Astrocyte (in vitro differentiated cells and primary cell): ENCODE data around the gene GJA4. TPM values are rescaled to one million over a fixed set of nuclear protein-coding genes. Genes with fewer than 3 reads are reported as not detected.
"Not testable (repeated sequence)": the region's sequence is repeated elsewhere in the genome, so short reads cannot be mapped to it uniquely, and the experiment has no call there.

ENCODE experiments used
- DNase-seq: peaks from one replicate; pipeline ENCODE4 v3.0.0-alpha.2; 2010; ENCODE audit warnings: low read depth
- FAIRE-seq: peaks from 2 replicates; lab custom pipeline; 2011; peaks lifted over from hg19 to GRCh38; lab: Jason Lieb, UNC
- H2AFZ ChIP-seq: 2 replicates; pipeline ENCODE4 v1.6.0; 2012; ENCODE audit warnings: low read depth, low read length, inconsistent platforms
- H3K27ac ChIP-seq: 2 replicates; pipeline ENCODE4 v1.5.1; 2011; ENCODE audit warnings: low read depth, low read length, inconsistent platforms
- H3K27me3 ChIP-seq: 2 replicates; pipeline ENCODE4 v1.6.0; 2011; ENCODE audit warnings: low read length, inconsistent platforms; ENCODE audit not compliant: insufficient read depth
- H3K36me3 ChIP-seq: 2 replicates; pipeline ENCODE4 v1.5.1; 2011; ENCODE audit warnings: low read length, inconsistent platforms; ENCODE audit not compliant: insufficient read depth
- H3K4me1 ChIP-seq: 2 replicates; pipeline ENCODE4 v1.5.1; 2011; ENCODE audit warnings: low read length, inconsistent platforms; ENCODE audit not compliant: insufficient read depth
- H3K4me2 ChIP-seq: 2 replicates; pipeline ENCODE4 v1.6.0; 2012; ENCODE audit warnings: low read length, inconsistent platforms
- H3K4me3 ChIP-seq: 2 replicates; pipeline ENCODE4 v1.5.1; 2011; ENCODE audit warnings: low read depth, mild to moderate bottlenecking, low read length, inconsistent platforms; ENCODE audit not compliant: insufficient read depth
- H3K79me2 ChIP-seq: 2 replicates; pipeline ENCODE4 v1.6.0; 2012; ENCODE audit warnings: mild to moderate bottlenecking, low read length, inconsistent platforms; ENCODE audit not compliant: insufficient read depth
- H3K9ac ChIP-seq: 2 replicates; pipeline ENCODE4 v1.6.0; 2012; ENCODE audit warnings: mild to moderate bottlenecking, low read length, inconsistent platforms
- H3K9me3 ChIP-seq: 2 replicates; pipeline ENCODE4 v1.5.1; 2012; ENCODE audit warnings: low read depth, mild to moderate bottlenecking, low read length, inconsistent platforms; ENCODE audit not compliant: insufficient read depth
- H4K20me1 ChIP-seq: 2 replicates; pipeline ENCODE4 v1.6.0; 2012; ENCODE audit warnings: low read length, inconsistent platforms; ENCODE audit not compliant: insufficient read depth
- H3K27ac Mint-ChIP-seq: one replicate; pipeline ENCODE4 v1.8.0; 2021; ENCODE audit warnings: mild to moderate bottlenecking, mixed read lengths; ENCODE audit not compliant: unreplicated experiment
- H3K27me3 Mint-ChIP-seq: one replicate; pipeline ENCODE4 v1.8.0; 2021; ENCODE audit warnings: low read depth, mixed read lengths; ENCODE audit not compliant: unreplicated experiment
- H3K36me3 Mint-ChIP-seq: one replicate; pipeline ENCODE4 v1.8.0; 2021; ENCODE audit warnings: low read depth, mixed read lengths; ENCODE audit not compliant: unreplicated experiment
- H3K4me1 Mint-ChIP-seq: one replicate; pipeline ENCODE4 v1.8.0; 2021; ENCODE audit warnings: low read depth, mixed read lengths; ENCODE audit not compliant: unreplicated experiment
- H3K4me3 Mint-ChIP-seq: one replicate; pipeline ENCODE4 v1.8.0; 2021; ENCODE audit warnings: mild to moderate bottlenecking, moderate library complexity, mixed read lengths; ENCODE audit not compliant: unreplicated experiment
- H3K9me3 Mint-ChIP-seq: one replicate; pipeline ENCODE4 v1.8.0; 2021; ENCODE audit warnings: mild to moderate bottlenecking, mixed read lengths; ENCODE audit not compliant: unreplicated experiment
- CTCF ChIP-seq: IDR thresholded peaks from 2 replicates; pipeline ENCODE4 v1.5.1; 2011; ENCODE audit warnings: low read depth, mild to moderate bottlenecking, inconsistent platforms, low read length, moderate library complexity; ENCODE audit not compliant: insufficient read depth
- EZH2 ChIP-seq: IDR thresholded peaks from 2 replicates; pipeline ENCODE4 v1.6.1; 2012; ENCODE audit warnings: mild to moderate bottlenecking, low read length, inconsistent platforms; ENCODE audit not compliant: insufficient read depth
- total RNA-seq: library from RNA; stranded (reverse); gene quantifications from 2 replicates; pipeline ENCODE4 v1.2.1, GENCODE V29; 2021

GJA4 gene
- total RNA-seq, 1 donor from 2014 or later: not detected

GRCh38 chr1:34808051-34808810, 15.4 kb downstream of the GJA4 start:
- Mint-ChIP-seq H3K4me3 (no peak overlapping the region), H3K9me3 (peaks cover 9% of the 10 kb centered on the region), H3K27me3 (peaks cover 3% of the 10 kb centered on the region), H3K27ac (no peak overlapping the region), H3K36me3 (peaks cover 6% of the 10 kb centered on the region), H3K4me1 (peaks cover 10% of the 10 kb centered on the region)
- Histone ChIP-seq H3K4me2 (no peak overlapping the region), H3K27me3 (no peaks in the 10 kb centered on the region), H3K27ac (no peak overlapping the region), H3K4me1 (no peaks in the 10 kb centered on the region), H3K4me3 (no peak overlapping the region), H3K9ac (no peak overlapping the region), H2AFZ (no peak overlapping the region), H3K79me2 (no peaks in the 10 kb centered on the region), H4K20me1 (no peaks in the 10 kb centered on the region), H3K36me3 (no peaks in the 10 kb centered on the region), H3K9me3 (no peaks in the 10 kb centered on the region)
- FAIRE-seq: no peak
- DNase-seq: peak; percentile 29
- TF ChIP-seq CTCF (no peak), EZH2 (no peak)

- H3K79me2 ChIP-seq, H3K9me3 ChIP-seq, H3K4me2 ChIP-seq, FAIRE-seq, H3K9ac ChIP-seq, H3K4me3 Mint-ChIP-seq, H3K36me3 Mint-ChIP-seq, DNase-seq, H3K27ac Mint-ChIP-seq, H3K27me3 ChIP-seq, H3K9me3 Mint-ChIP-seq, H3K36me3 ChIP-seq, H3K4me1 ChIP-seq, H3K27ac ChIP-seq, H3K27me3 Mint-ChIP-seq, H2AFZ ChIP-seq, H4K20me1 ChIP-seq, H3K4me3 ChIP-seq: not testable (repeated sequence)
- H3K4me1 Mint-ChIP-seq: peaks cover 10% of the 10 kb centered on the region
Measured at GRCh38 chr1:34810781-34811180, 18.0 kb downstream of the GJA4 start.

- no peak for DNase-seq
- Histone ChIP-seq H3K27me3 (no peaks in the 10 kb centered on the region), H2AFZ (no peak overlapping the region), H3K9ac (no peak overlapping the region), H3K4me2 (no peak overlapping the region), H3K27ac (no peak overlapping the region), H4K20me1 (no peaks in the 10 kb centered on the region), H3K79me2 (no peaks in the 10 kb centered on the region), H3K36me3 (no peaks in the 10 kb centered on the region), H3K4me1 (no peaks in the 10 kb centered on the region), H3K4me3 (no peak overlapping the region), H3K9me3 (no peaks in the 10 kb centered on the region)
- Mint-ChIP-seq H3K4me3 (no peak overlapping the region), H3K36me3 (no peaks in the 10 kb centered on the region), H3K27ac (no peak overlapping the region), H3K9me3 (peaks cover 2% of the 10 kb centered on the region), H3K4me1 (no peaks in the 10 kb centered on the region), H3K27me3 (peaks cover 4% of the 10 kb centered on the region)
- no peak for FAIRE-seq
- TF ChIP-seq CTCF (no peak), EZH2 (no peak)
Measured at GRCh38 chr1:34816332-34816731, 23.5 kb downstream of the GJA4 start.
